ENCODE measurements around the gene TUNAR.

DNA sequence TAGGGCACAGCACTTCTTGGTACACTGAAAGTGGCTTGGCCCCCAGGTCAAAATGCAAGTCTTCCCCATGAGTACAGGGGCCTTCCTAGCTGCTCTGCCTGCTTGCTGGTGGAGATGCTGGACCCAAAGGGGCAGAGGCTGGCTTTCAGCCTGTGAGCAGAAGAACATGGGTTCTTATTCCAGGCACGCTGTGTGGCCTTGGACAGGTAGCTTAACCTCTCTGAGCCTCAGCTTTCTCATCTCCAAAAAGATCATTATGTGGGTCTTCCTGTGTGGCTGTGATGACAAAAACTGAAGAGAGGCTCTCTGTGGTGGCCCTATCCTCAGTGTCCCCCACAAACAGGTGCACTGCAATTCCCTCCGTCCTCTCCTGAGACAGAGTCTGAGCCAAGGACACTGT, 45.6 kb upstream of the TUNAR start:
- TF ChIP-seq RAD21 (IDR thresholded peaks at IDR 0.05; ENCODE audit: low read depth) = no peak
- no peak for TF ChIP-seq REST (IDR thresholded peaks at IDR 0.05; ENCODE audit: low read depth)
- TF ChIP-seq, protein P1, sequence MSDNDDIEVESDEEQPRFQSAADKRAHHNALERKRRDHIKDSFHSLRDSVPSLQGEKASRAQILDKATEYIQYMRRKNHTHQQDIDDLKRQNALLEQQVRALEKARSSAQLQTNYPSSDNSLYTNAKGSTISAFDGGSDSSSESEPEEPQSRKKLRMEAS (IDR thresholded peaks at IDR 0.05) = no peak
- TF ChIP-seq TAF1 (IDR thresholded peaks at IDR 0.05; ENCODE audit: low read depth) = no peak
- no peak for TF ChIP-seq CEBPB (IDR thresholded peaks at IDR 0.05)
- TF ChIP-seq CREB1 (IDR thresholded peaks at IDR 0.05; ENCODE audit: low read depth) = no peak
- no peak for TF ChIP-seq ZBTB7A (IDR thresholded peaks at IDR 0.05; ENCODE audit: low read depth)
- TF ChIP-seq FOXM1 (IDR thresholded peaks at IDR 0.05; ENCODE audit: borderline replicate concordance, low read depth) = no peak
- TF ChIP-seq, protein P2, sequence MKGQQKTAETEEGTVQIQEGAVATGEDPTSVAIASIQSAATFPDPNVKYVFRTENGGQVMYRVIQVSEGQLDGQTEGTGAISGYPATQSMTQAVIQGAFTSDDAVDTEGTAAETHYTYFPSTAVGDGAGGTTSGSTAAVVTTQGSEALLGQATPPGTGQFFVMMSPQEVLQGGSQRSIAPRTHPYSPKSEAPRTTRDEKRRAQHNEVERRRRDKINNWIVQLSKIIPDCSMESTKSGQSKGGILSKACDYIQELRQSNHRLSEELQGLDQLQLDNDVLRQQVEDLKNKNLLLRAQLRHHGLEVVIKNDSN (IDR thresholded peaks at IDR 0.05) = no peak
- TF ChIP-seq TCF12 (IDR thresholded peaks at IDR 0.05; ENCODE audit: low read depth) = no peak
- TF ChIP-seq EP300 (IDR thresholded peaks at IDR 0.05; ENCODE audit: borderline replicate concordance) = no peak
- no peak for TF ChIP-seq NFIC (IDR thresholded peaks at IDR 0.05)
- TF ChIP-seq YY1 (IDR thresholded peaks at IDR 0.05; ENCODE audit: low read depth) = no peak
- TF ChIP-seq TEAD4 (IDR thresholded peaks at IDR 0.05) = no peak

Measured in Ishikawa (cell line).